GM19324 (cell line): ENCODE measurements around the gene KCTD11.
"Not testable (repeated sequence)": the region's sequence is repeated elsewhere in the genome, so short reads cannot be mapped to it uniquely, and the experiment has no call there.

Experiments used
- ATAC-seq: cut with Tn5 transposase; IDR thresholded peaks from one replicate; pipeline ENCODE4 v1.9.1; 2021; ENCODE audit warnings: mild to moderate bottlenecking, moderate library complexity; ENCODE audit not compliant: unreplicated experiment, low FRiP score

Gene KCTD11

GRCh38 chr17:7321466-7321865, 30.5 kb upstream of the KCTD11 start:
- no peak for ATAC-seq

DNA sequence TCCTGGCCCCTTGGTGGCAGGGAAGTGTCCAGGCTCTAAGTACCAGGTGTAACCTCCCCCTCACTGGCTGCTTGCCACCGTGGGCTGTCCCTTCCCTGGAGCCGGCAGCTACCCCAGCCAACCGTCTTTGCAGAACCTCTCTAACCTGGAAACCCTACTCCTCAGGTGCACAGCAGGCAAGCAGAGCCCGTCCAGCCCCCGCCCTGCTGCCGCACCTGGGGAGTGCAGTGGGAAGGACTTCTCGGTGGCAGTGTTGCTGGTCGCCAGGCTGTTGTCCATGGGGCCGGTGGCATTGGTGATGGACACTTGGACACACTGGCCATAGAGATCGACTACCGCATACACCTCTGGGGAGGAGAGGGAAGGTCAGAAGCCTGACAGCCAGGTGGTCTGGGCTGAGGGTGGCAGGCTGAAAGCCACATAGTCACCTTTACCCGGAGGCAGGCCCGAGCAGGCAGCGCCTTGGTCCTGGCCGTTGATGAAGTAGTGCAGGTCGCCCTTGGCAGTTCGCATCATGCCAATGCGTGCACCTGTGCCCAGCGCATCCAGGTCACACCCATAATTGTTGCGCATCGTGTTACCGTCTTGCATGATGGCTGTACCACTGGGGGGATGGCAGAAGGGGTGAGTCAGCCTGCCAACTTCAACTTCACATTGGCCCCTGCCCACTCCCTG, 29.3 kb upstream of the KCTD11 start:
- no peak for ATAC-seq

- ATAC-seq, result no peak
These were observed 28.1 kb upstream of the KCTD11 start for GRCh38 chr17:7323731-7324437.

GRCh38 chr17:7324438-7324779, 27.6 kb upstream of the KCTD11 start:
- ATAC-seq, result no peak

GRCh38 chr17:7325031-7325528, 26.9 kb upstream of the KCTD11 start:
- ATAC-seq, result no peak

DNA sequence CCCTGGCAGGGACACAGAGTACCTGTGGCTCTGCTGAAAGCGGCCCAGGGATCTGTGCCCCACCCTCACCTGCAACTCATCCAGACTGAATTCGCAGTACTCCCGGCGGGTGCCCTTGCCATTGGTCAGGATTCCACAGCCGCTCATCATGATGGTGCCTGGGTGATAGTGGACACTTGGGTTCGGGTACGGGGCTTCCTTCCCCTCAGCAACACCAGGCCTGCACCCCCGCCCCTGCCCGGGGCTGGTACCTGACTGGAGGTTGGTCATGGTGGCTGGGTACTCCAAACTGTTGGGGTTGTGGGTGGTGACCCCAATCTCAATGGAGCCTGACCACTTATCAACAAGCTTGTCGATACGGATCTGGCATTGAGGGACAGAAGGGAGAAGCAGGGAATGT, 25.8 kb upstream of the KCTD11 start:
- no peak for ATAC-seq

DNA sequence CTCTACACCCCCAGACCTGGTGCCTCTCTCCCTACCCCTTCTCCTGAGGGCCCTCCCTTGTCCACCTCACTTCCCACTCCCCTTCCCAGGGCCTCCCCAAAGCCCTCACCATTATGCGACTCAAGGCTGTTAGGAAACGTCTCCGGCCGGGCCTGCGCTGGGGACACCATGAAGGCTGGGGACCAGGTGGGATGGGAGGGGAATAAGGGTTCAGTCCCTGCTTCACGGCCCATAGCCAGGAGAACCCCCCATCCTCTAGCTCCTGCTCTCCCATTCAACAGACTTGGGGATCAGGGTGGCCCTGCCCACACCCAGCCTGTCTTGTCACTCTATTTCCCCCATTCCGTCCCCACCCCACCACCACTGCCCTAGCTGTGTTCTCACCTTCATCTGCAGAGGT, 24.9 kb upstream of the KCTD11 start:
- no peak for ATAC-seq

- no peak for ATAC-seq
These were observed 24.5 kb upstream of the KCTD11 start for GRCh38 chr17:7327501-7327900.

- ATAC-seq, result no peak
These were observed 24.0 kb upstream of the KCTD11 start for GRCh38 chr17:7328009-7328408.

GRCh38 chr17:7328840-7329373, 23.1 kb upstream of the KCTD11 start, which contains the start of gene NEURL4:
TSS of gene NEURL4 (minus strand) at chr17:7329335. CDS start at chr17:7329312, 23 bp downstream.
- peak; percentile 2 for ATAC-seq

- ATAC-seq, result peak; percentile 74
These were observed 22.5 kb upstream of the KCTD11 start for GRCh38 chr17:7329374-7329996.

DNA sequence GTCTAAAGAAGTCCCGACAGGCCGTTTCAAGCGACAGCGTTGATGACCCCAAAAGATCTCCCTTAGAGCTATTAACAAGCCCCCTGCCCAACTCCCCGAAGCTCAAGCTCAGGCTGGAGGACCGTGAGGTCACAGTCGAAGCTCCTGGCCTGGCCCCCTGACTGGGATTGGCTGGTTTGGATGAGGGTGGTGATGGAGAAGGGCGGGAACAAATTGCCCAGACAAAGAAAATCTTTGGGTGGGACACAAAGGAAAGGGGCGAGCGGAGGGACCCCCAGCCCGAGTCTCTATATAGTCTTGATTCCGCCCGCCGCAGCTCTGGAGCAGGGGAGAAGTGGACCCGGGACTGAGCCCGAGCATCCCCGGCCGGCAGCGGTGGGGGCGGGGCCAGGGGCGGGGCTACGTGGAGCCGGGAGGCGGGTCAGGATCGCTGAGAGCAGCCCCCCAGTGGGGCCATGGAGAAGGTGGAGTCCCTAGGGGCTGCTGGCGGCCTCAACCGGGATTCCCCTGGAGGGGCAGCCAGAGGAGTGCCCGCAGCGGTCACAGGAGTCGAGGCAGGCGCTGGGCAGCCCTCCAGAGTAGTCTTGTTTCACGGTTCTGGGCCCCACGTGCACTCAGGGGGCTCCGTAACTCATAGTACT, 21.8 kb upstream of the KCTD11 start:
- peak; percentile 39 for ATAC-seq

GRCh38 chr17:7330638-7331015, 21.3 kb upstream of the KCTD11 start:
- no peak for ATAC-seq

DNA sequence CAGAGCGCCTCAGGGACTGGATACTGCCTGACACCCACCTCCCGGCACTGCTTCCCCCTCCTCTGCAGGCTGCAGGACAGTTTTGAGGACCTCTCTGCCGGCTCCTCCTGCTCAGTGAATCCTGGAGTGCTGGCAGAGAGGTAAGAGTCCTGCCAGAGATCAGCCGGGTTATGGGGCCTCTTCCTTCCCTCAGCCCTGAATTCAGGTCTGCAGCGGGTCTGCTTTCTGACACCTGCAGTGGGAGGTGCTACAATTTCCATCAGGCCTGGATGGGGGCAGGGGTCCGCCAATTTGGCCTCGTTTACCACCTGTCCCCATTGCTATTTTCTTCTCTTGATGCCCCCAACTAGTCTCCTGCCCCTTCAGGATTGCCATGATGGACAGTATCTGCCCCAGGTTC, 19.9 kb upstream of the KCTD11 start:
- no peak for ATAC-seq

DNA sequence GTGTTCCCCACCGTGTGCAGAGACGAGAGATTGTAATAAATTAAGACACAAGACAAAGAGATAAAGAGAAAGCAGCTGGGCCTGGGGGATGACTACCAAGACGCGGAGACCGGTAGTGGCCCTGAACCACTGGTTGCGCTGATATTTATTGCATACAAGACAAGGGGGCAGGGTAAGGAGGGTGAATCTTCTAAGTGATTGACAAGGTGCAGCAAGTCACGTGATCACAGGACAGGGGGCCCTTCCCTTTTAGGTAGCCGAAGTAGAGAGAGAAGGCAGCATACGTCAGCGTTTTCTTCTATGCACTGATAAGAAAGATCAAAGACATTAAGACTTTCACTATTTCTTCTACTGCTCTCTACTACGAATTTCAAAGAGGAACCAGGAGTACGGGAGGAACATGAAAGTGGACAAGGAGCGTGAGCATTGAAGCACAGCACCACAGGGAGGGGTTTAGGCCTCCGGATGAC, 19.3 kb upstream of the KCTD11 start:
- not testable (repeated sequence) for ATAC-seq

DNA sequence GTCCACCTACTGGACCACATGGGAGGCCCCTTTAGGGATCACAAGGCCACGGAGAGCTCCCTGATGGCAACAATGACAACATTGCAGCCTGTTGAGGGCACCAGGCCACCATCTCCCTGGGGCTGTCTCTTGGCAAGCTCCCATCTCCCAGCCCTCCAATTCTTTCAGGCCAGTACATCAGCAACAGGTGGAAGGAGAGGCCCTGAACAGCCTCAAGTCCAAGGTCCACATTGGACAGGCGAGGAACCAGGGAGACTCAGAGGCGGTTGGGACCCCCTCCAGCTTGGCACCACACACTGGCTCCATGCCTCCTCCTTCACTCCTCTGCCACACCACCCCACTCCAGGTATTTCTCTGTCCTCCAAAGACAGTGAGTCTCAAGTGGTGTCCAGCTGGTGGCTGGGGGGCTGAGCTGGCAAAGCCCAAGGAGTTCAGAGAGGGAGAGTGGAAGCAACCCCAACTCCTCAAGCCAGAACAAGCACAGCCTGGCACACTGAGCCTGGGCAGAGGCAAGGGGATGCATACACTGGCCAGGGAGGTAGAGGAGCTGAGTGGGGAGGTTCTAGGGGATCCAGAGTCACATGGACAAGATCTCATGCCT, 16.9 kb upstream of the KCTD11 start:
- no peak for ATAC-seq

DNA sequence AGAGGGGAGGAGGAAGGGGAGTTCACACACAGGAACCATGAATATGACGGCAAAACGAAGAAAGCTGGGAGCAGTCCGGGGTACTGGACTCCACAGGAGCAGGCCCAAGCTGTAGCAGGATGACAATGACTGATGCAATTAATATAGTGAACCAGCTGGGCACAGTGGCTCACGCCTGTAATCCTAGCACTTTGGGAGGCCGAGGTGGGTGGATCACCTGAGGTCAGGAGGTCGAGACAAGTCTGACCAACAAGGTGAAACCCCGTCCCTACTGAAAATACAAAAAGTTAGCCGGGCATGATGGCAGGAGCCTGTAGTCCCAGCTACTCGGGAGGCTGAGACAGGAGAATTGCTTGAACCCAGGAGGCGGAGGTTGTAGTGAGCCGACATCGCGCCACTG, 16.2 kb upstream of the KCTD11 start:
- not testable (repeated sequence) for ATAC-seq

- ATAC-seq, result peak; percentile 75
These were observed 15.5 kb upstream of the KCTD11 start, which contains the start of gene ACAP1 for GRCh38 chr17:7336240-7337175. TSS of gene ACAP1 (plus strand) at chr17:7336529. CDS start at chr17:7336735, 206 bp downstream.

DNA sequence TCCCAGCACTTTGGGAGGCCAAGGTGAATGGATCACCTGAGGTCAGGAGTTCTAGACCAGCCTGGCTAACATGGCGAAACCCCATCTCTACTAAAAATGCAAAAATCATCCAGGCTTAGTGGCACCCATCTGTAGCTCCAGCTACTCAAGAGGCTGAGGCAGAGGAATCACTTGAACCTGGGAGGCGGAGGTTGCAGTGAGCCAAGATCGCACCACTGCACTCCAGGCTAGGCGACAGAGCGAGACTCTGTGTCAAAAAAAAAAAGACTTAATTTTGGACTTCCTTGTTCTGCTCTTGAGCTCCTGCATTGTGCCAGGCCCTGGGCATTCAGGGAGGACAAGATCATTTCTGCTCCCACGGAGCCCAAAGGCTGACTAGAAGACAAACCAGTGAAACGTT, 14.4 kb upstream of the KCTD11 start:
- not testable (repeated sequence) for ATAC-seq
